Liver (tissue), 9 donors: ENCODE measurements around the gene CBX6. TPM values are rescaled to one million over a fixed set of nuclear protein-coding genes. Genes with fewer than 3 reads are reported as not detected.

Experiments
- DNase-seq: peaks from one replicate; pipeline ENCODE4 v3.0.0-alpha.2; 2017; ENCODE audit warnings: low spot score
- H3K27ac ChIP-seq, 2 donors: one replicate each; pipeline ENCODE4 v1.7.0; 2013; ENCODE audit warnings: inconsistent platforms in 2 of 2, low read length in 2 of 2, control low read depth in 1 of 2, low read depth in 1 of 2, mild to moderate bottlenecking in 1 of 2
- H3K27me3 ChIP-seq, 4 donors: one replicate each; pipeline versions ENCODE4 v1.6.1 to v1.7.0; 2013; ENCODE audit warnings: low read length in 3 of 4, inconsistent platforms in 1 of 4, mild to moderate bottlenecking in 1 of 4, moderate library complexity in 1 of 4; ENCODE audit not compliant: control insufficient read depth in 4 of 4, insufficient read depth in 4 of 4
- H3K36me3 ChIP-seq, 4 donors: one replicate each; pipeline versions ENCODE4 v1.6.1 to v1.7.0; 2013; ENCODE audit warnings: low read length in 3 of 4, mild to moderate bottlenecking in 3 of 4, low read depth in 1 of 4, moderate library complexity in 1 of 4; ENCODE audit not compliant: control insufficient read depth in 4 of 4, insufficient read depth in 3 of 4
- H3K4me1 ChIP-seq, 4 donors: one replicate each; pipeline versions ENCODE4 v1.6.1 to v1.7.0; 2013; ENCODE audit warnings: low read length in 3 of 4, mild to moderate bottlenecking in 3 of 4, moderate library complexity in 1 of 4; ENCODE audit not compliant: control insufficient read depth in 4 of 4, insufficient read depth in 4 of 4
- H3K4me3 ChIP-seq, 3 donors: one replicate each; pipeline versions ENCODE4 v1.6.1 to v1.7.0; 2013; ENCODE audit warnings: low read length in 3 of 3, control low read depth in 1 of 3, low read depth in 1 of 3, mild to moderate bottlenecking in 1 of 3
- H3K9ac ChIP-seq, 2 donors: one replicate each; pipeline ENCODE4 v1.7.0; 2013; ENCODE audit warnings: low read length in 2 of 2, mild to moderate bottlenecking in 2 of 2, moderate library complexity in 2 of 2, control low read depth in 1 of 2, low read depth in 1 of 2
- H3K9me3 ChIP-seq, 4 donors: one replicate each; pipeline versions ENCODE4 v1.6.1 to v1.7.0; 2013; ENCODE audit warnings: low read length in 3 of 4; ENCODE audit not compliant: control insufficient read depth in 4 of 4
- CTCF ChIP-seq: fragments of 150-350 bp; IDR thresholded peaks from 2 replicates; pipeline ENCODE4 v1.5.1; 2017; ENCODE audit warnings: improper control_type of control experiment, low read depth, low read length; ENCODE audit not compliant: missing input control
- EGR1 ChIP-seq, 2 donors: IDR thresholded peaks; 2 replicates each; pipeline ENCODE4 v1.6.1; 2016 to 2018; ENCODE audit warnings: antibody characterized with exemption in 2 of 2, low read depth in 2 of 2
- FOXA1 ChIP-seq: IDR thresholded peaks from 2 replicates; pipeline ENCODE4 v1.6.1; 2016; ENCODE audit warnings: antibody characterized with exemption
- FOXA2 ChIP-seq: IDR thresholded peaks from 2 replicates; pipeline ENCODE4 v1.6.1; 2016; ENCODE audit warnings: antibody characterized with exemption
- GABPA ChIP-seq, 2 donors: IDR thresholded peaks in 1 of 2; conservative IDR thresholded peaks in 1 of 2; 2 replicates each; pipeline ENCODE4 v1.6.1; 2016; ENCODE audit warnings: antibody characterized with exemption in 2 of 2, mild to moderate bottlenecking in 1 of 2, moderate library complexity in 1 of 2
- HNF4G ChIP-seq: IDR thresholded peaks from 2 replicates; pipeline ENCODE4 v1.6.1; 2016; ENCODE audit warnings: antibody characterized with exemption
- JUND ChIP-seq, 2 donors: IDR thresholded peaks; 2 replicates each; pipeline ENCODE4 v1.6.1; 2016; ENCODE audit warnings: antibody characterized with exemption in 2 of 2
- MAX ChIP-seq: IDR thresholded peaks from 2 replicates; pipeline ENCODE4 v1.6.1; 2016; ENCODE audit warnings: antibody characterized with exemption
- RAD21 ChIP-seq, 2 donors: IDR thresholded peaks; 2 replicates each; pipeline ENCODE4 v1.6.1; 2016; ENCODE audit warnings: antibody characterized with exemption in 2 of 2, mild to moderate bottlenecking in 2 of 2
- RXRA ChIP-seq, 2 donors: IDR thresholded peaks; 2 replicates each; pipeline ENCODE4 v1.6.1; 2017 to 2018; ENCODE audit warnings: antibody characterized with exemption in 2 of 2, mild to moderate bottlenecking in 1 of 2
- TAF1 ChIP-seq: conservative IDR thresholded peaks from 2 replicates; pipeline ENCODE4 v1.6.1; 2016; ENCODE audit warnings: antibody characterized with exemption, mild to moderate bottlenecking
- YY1 ChIP-seq: IDR thresholded peaks from 2 replicates; pipeline ENCODE4 v1.6.1; 2016; ENCODE audit warnings: antibody characterized with exemption, mild to moderate bottlenecking
- whole genome bisulfite sequencing: extraction: QIAGEN DNeasy Blood & Tissue Kit; methylation state at CpG from one replicate; pipeline ENCODE4 v1.1.7; 2013; 5-methylcytosine and 5-hydroxymethylcytosine counted together
- polyA plus RNA-seq, 2 donors: library from polyadenylated mRNA; stranded (reverse) in 1 of 2; unstranded in 1 of 2; fragments of 200-250 nt in 1 of 2; fragments of >200 nt in 1 of 2; fragmentation: Nextera tagmentation in 1 of 2; extraction: Ambion mirVana in 1 of 2; gene quantifications; one replicate each; pipeline versions ENCODE4 v1.2.1 to v1.2.3, GENCODE V29; 2013 to 2015
- total RNA-seq, 2 donors: library from RNA; depleted of rRNA; stranded (reverse); fragments of >200 nt; gene quantifications; one replicate each; pipeline ENCODE4 v1.2.3, GENCODE V29; 2014
- TF ChIP-seq, protein P1 (sequence below): IDR thresholded peaks from 2 replicates; pipeline ENCODE4 v1.6.1; 2016; ENCODE audit warnings: antibody characterized with exemption
- donor health status: healthy.
- donor health status: healthy.
- donor health status: healthy.
- donor health status: healthy.
- donor health status: healthy.

Gene CBX6
- total and polyA plus RNA-seq, 4 donors = 7.3 to 11.0 (median 10.2) TPM

GRCh38 chr22:38867124-38867455 is 4.9 kb downstream of the CBX6 start:
- H3K9ac ChIP-seq = no peak overlapping the region
- H3K9me3 ChIP-seq = no peaks in the 10 kb centered on the region
- H3K27ac ChIP-seq = no peak overlapping the region
- TF ChIP-seq MAX = no peak
- TF ChIP-seq YY1 = no peak
- no peak for TF ChIP-seq FOXA1
- no peak for TF ChIP-seq JUND (IDR thresholded peaks at IDR 0.05)
- no peak for TF ChIP-seq RXRA (IDR thresholded peaks at IDR 0.05)
- no peak for TF ChIP-seq RAD21 (IDR thresholded peaks at IDR 0.05)
- TF ChIP-seq, protein P1, sequence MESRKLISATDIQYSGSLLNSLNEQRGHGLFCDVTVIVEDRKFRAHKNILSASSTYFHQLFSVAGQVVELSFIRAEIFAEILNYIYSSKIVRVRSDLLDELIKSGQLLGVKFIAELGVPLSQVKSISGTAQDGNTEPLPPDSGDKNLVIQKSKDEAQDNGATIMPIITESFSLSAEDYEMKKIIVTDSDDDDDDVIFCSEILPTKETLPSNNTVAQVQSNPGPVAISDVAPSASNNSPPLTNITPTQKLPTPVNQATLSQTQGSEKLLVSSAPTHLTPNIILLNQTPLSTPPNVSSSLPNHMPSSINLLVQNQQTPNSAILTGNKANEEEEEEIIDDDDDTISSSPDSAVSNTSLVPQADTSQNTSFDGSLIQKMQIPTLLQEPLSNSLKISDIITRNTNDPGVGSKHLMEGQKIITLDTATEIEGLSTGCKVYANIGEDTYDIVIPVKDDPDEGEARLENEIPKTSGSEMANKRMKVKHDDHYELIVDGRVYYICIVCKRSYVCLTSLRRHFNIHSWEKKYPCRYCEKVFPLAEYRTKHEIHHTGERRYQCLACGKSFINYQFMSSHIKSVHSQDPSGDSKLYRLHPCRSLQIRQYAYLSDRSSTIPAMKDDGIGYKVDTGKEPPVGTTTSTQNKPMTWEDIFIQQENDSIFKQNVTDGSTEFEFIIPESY = no peak
- no peak for TF ChIP-seq TAF1
- H3K27me3 ChIP-seq = no peaks in the 10 kb centered on the region
- peaks cover 2 to 9% (median 5%) of the 10 kb centered on the region in 4 donors for H3K4me1 ChIP-seq
- peaks cover 0 to 7% (median 0%) of the 10 kb centered on the region in 4 donors for H3K36me3 ChIP-seq
- H3K4me3 ChIP-seq = no peak overlapping the region
- 86% methylated on average over 13 of the region's 13 CpGs for WGBS
- no peak for DNase-seq

GRCh38 chr22:38866399-38867123 is 5.5 kb downstream of the CBX6 start:
- DNase-seq = peak; percentile 68
- Histone ChIP-seq H3K27ac (no peak overlapping the region), H3K36me3 (peaks cover 0 to 7% (median 0%) of the 10 kb centered on the region in 4 donors), H3K4me1 (peaks cover 2 to 9% (median 5%) of the 10 kb centered on the region in 4 donors), H3K4me3 (no peak overlapping the region), H3K27me3 (no peaks in the 10 kb centered on the region), H3K9ac (no peak overlapping the region), H3K9me3 (no peaks in the 10 kb centered on the region)
- TF ChIP-seq, protein P1 = no peak
- no peak for TF ChIP-seq TAF1
- no peak for TF ChIP-seq CTCF
- TF ChIP-seq GABPA (IDR thresholded peaks at IDR 0.05 in 1 of 2, conservative IDR thresholded peaks at IDR 0.05 in 1 of 2) = no peak
- TF ChIP-seq RXRA (IDR thresholded peaks at IDR 0.05) = no peak
- no peak for TF ChIP-seq HNF4G
- TF ChIP-seq FOXA2 = no peak
- no peak for TF ChIP-seq EGR1 (IDR thresholded peaks at IDR 0.05; ENCODE audit: low read depth in 2 of 2)
- 88% methylated on average over 75 of the region's 75 CpGs for WGBS
